ENCODE results near the gene MIER2. TPM values are rescaled to one million over a fixed set of nuclear protein-coding genes. Genes with fewer than 3 reads are reported as not detected.
"Not testable (repeated sequence)": the region's sequence is repeated elsewhere in the genome, so short reads cannot be mapped to it uniquely, and the experiment has no call there.

The MIER2 gene
- total RNA-seq, 2 donors from 2014 or later: 15.2 to 22.4 TPM

GRCh38 chr19:390386-391206 lies 46.0 kb upstream of the MIER2 start:
- no peak overlapping the region for H3K4me3 ChIP-seq
- H3K27ac ChIP-seq: no peak overlapping the region
- TF ChIP-seq CTCF (IDR thresholded peaks at IDR 0.05): no peak
- H3K27me3 ChIP-seq: no peaks in the 10 kb centered on the region
- DNase-seq (ENCODE audit: low spot score): no peak
- no peaks in the 10 kb centered on the region for H3K36me3 ChIP-seq
- H3K4me1 ChIP-seq: no peaks in the 10 kb centered on the region
- no peaks in the 10 kb centered on the region for H3K9me3 ChIP-seq

- Histone ChIP-seq H3K27me3 (no peaks in the 10 kb centered on the region), H3K4me1 (no peaks in the 10 kb centered on the region), H3K27ac (no peak overlapping the region), H3K9me3 (no peaks in the 10 kb centered on the region), H3K4me3 (no peak overlapping the region), H3K36me3 (no peaks in the 10 kb centered on the region)
- no peak for TF ChIP-seq CTCF (IDR thresholded peaks at IDR 0.05)
- DNase-seq (ENCODE audit: low spot score): no peak
Measured at GRCh38 chr19:389935-390289, 45.3 kb upstream of the MIER2 start.

GRCh38 chr19:389255-389934 lies 44.8 kb upstream of the MIER2 start:
- H3K4me3 ChIP-seq: no peak overlapping the region
- TF ChIP-seq CTCF (IDR thresholded peaks at IDR 0.05): no peak
- no peaks in the 10 kb centered on the region for H3K4me1 ChIP-seq
- H3K36me3 ChIP-seq: no peaks in the 10 kb centered on the region
- H3K27ac ChIP-seq: no peak overlapping the region
- DNase-seq (ENCODE audit: low spot score): no peak
- H3K27me3 ChIP-seq: no peaks in the 10 kb centered on the region
- H3K9me3 ChIP-seq: no peaks in the 10 kb centered on the region

- no peak overlapping the region for H3K27ac ChIP-seq
- no peaks in the 10 kb centered on the region for H3K4me1 ChIP-seq
- no peak for TF ChIP-seq CTCF (IDR thresholded peaks at IDR 0.05)
- no peak overlapping the region for H3K4me3 ChIP-seq
- H3K9me3 ChIP-seq: no peaks in the 10 kb centered on the region
- no peaks in the 10 kb centered on the region for H3K27me3 ChIP-seq
- no peak for DNase-seq (ENCODE audit: low spot score)
- no peaks in the 10 kb centered on the region for H3K36me3 ChIP-seq
Measured at GRCh38 chr19:388691-389090, 44.1 kb upstream of the MIER2 start.

- TF ChIP-seq CTCF (IDR thresholded peaks at IDR 0.05): no peak
- Histone ChIP-seq H3K27ac (no peak overlapping the region), H3K4me1 (no peaks in the 10 kb centered on the region), H3K27me3 (no peaks in the 10 kb centered on the region), H3K36me3 (no peaks in the 10 kb centered on the region), H3K9me3 (no peaks in the 10 kb centered on the region), H3K4me3 (no peak overlapping the region)
- no peak for DNase-seq (ENCODE audit: low spot score)
Measured at GRCh38 chr19:387777-388176, 43.2 kb upstream of the MIER2 start.

GRCh38 chr19:386632-387301 lies 42.2 kb upstream of the MIER2 start:
- H3K9me3 ChIP-seq; H3K27ac ChIP-seq; H3K4me3 ChIP-seq; DNase-seq (ENCODE audit: low spot score); H3K27me3 ChIP-seq; H3K4me1 ChIP-seq; H3K36me3 ChIP-seq: not testable (repeated sequence)

GRCh38 chr19:386189-386588 lies 41.6 kb upstream of the MIER2 start:
- H3K4me1 ChIP-seq; H3K4me3 ChIP-seq; H3K27me3 ChIP-seq; H3K9me3 ChIP-seq; H3K27ac ChIP-seq; DNase-seq (ENCODE audit: low spot score); H3K36me3 ChIP-seq: not testable (repeated sequence)

Measured in right atrium auricular region (tissue), 2 donors.